Measurements from ENCODE around the gene TMEM117. TPM values are rescaled to one million over a fixed set of nuclear protein-coding genes. Genes with fewer than 3 reads are reported as not detected.

Gene TMEM117
- total RNA-seq, 2 donors from 2014 or later = 0.79 to 1.4 TPM

- H3K27ac Mint-ChIP-seq = no peak overlapping the region
- Histone ChIP-seq H3K4me3 (ENCODE audit: low read length) (no peak overlapping the region), H3K27me3 (ENCODE audit: control insufficient read depth, insufficient read depth, low read length, poor library complexity, severe bottlenecking) (no peaks in the 10 kb centered on the region), H3K36me3 (ENCODE audit: control insufficient read depth, insufficient read depth, low read length) (no peaks in the 10 kb centered on the region), H3K4me1 (ENCODE audit: control insufficient read depth, insufficient read depth, low read length) (peaks cover 4% of the 10 kb centered on the region), H3K9me3 (ENCODE audit: control insufficient read depth, low read length) (peaks cover 28% of the 10 kb centered on the region), H3K27ac (ENCODE audit: low read depth, low read length) (no peak overlapping the region), H3K9ac (ENCODE audit: extremely low read depth, low read length, poor library complexity, severe bottlenecking) (no peak overlapping the region)
- peaks cover 28% of the 10 kb centered on the region for H3K9me3 Mint-ChIP-seq
- 77 to 86% methylated on average over 2 of the region's 2 CpGs for WGBS, 2 experiments (ENCODE audit: insufficient coverage in 1 of 2, insufficient read length in 1 of 2)
- no peak overlapping the region for H3K4me3 Mint-ChIP-seq
- peaks cover 9% of the 10 kb centered on the region for H3K4me1 Mint-ChIP-seq
- DNase-seq = no peak
- peaks cover 4% of the 10 kb centered on the region for H3K36me3 Mint-ChIP-seq (ENCODE audit: low read depth)
- no peaks in the 10 kb centered on the region for H3K27me3 Mint-ChIP-seq (ENCODE audit: insufficient read depth)
- TF ChIP-seq, protein P1, sequence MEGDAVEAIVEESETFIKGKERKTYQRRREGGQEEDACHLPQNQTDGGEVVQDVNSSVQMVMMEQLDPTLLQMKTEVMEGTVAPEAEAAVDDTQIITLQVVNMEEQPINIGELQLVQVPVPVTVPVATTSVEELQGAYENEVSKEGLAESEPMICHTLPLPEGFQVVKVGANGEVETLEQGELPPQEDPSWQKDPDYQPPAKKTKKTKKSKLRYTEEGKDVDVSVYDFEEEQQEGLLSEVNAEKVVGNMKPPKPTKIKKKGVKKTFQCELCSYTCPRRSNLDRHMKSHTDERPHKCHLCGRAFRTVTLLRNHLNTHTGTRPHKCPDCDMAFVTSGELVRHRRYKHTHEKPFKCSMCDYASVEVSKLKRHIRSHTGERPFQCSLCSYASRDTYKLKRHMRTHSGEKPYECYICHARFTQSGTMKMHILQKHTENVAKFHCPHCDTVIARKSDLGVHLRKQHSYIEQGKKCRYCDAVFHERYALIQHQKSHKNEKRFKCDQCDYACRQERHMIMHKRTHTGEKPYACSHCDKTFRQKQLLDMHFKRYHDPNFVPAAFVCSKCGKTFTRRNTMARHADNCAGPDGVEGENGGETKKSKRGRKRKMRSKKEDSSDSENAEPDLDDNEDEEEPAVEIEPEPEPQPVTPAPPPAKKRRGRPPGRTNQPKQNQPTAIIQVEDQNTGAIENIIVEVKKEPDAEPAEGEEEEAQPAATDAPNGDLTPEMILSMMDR (conservative IDR thresholded peaks at IDR 0.05) = no peak
Measured at GRCh38 chr12:43973385-43973784, 137.5 kb downstream of the TMEM117 start.

GRCh38 chr12:43973993-43974392 lies 138.1 kb downstream of the TMEM117 start:
- H3K4me3 Mint-ChIP-seq = no peak overlapping the region
- no peak overlapping the region for H3K9ac ChIP-seq (ENCODE audit: extremely low read depth, low read length, poor library complexity, severe bottlenecking)
- H3K4me3 ChIP-seq (ENCODE audit: low read length) = no peak overlapping the region
- H3K9me3 ChIP-seq (ENCODE audit: control insufficient read depth, low read length) = peaks cover 34% of the 10 kb centered on the region
- no peak overlapping the region for H3K27ac Mint-ChIP-seq
- DNase-seq = no peak
- peaks cover 4% of the 10 kb centered on the region for H3K4me1 ChIP-seq (ENCODE audit: control insufficient read depth, insufficient read depth, low read length)
- no peak overlapping the region for H3K27ac ChIP-seq (ENCODE audit: low read depth, low read length)
- peaks cover 34% of the 10 kb centered on the region for H3K9me3 Mint-ChIP-seq
- H3K36me3 Mint-ChIP-seq (ENCODE audit: low read depth) = peaks cover 4% of the 10 kb centered on the region
- WGBS, 2 experiments (ENCODE audit: insufficient coverage in 1 of 2, insufficient read length in 1 of 2) = 80% methylated on average over 1 of the region's 1 CpG; no CpG with 5 or more reads in 1 of the 2 experiments
- H3K27me3 ChIP-seq (ENCODE audit: control insufficient read depth, insufficient read depth, low read length, poor library complexity, severe bottlenecking) = no peaks in the 10 kb centered on the region
- no peaks in the 10 kb centered on the region for H3K27me3 Mint-ChIP-seq (ENCODE audit: insufficient read depth)
- H3K36me3 ChIP-seq (ENCODE audit: control insufficient read depth, insufficient read depth, low read length) = no peaks in the 10 kb centered on the region
- H3K4me1 Mint-ChIP-seq = peaks cover 9% of the 10 kb centered on the region
- TF ChIP-seq, protein P1 (conservative IDR thresholded peaks at IDR 0.05) = no peak

DNA sequence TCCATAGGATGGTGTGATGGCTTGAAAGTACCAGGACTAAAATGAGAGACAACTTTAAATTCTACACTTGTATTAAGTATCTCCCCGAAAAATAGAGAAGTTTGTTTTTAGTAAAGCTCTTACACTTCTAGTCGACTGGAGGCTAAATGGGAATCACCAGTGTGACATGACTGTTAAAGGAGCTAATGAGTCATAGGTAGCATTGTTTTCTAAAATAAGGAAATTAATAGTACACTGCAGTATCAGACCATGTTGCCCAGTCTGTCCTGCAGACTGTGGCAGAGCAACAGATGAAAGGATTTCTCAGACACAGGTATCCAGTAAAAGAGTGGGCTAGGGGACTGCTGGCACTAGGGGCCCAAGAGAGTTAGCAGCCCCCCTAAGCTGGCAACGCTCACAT lies 140.1 kb downstream of the TMEM117 start:
- peaks cover 4% of the 10 kb centered on the region for H3K4me1 ChIP-seq (ENCODE audit: control insufficient read depth, insufficient read depth, low read length)

More for the DNA sequence above, 140.1 kb downstream of the TMEM117 start:
- Mint-ChIP-seq H3K4me3 (no peak overlapping the region), H3K27ac (no peak overlapping the region), H3K9me3 (peaks cover 53% of the 10 kb centered on the region), H3K27me3 (ENCODE audit: insufficient read depth) (no peaks in the 10 kb centered on the region), H3K36me3 (ENCODE audit: low read depth) (peaks cover 9% of the 10 kb centered on the region), H3K4me1 (peaks cover 9% of the 10 kb centered on the region)
- Histone ChIP-seq H3K27ac (ENCODE audit: low read depth, low read length) (no peak overlapping the region), H3K9ac (ENCODE audit: extremely low read depth, low read length, poor library complexity, severe bottlenecking) (no peak overlapping the region), H3K4me3 (ENCODE audit: low read length) (peak overlapping the region; percentile 11), H3K36me3 (ENCODE audit: control insufficient read depth, insufficient read depth, low read length) (no peaks in the 10 kb centered on the region), H3K9me3 (ENCODE audit: control insufficient read depth, low read length) (peaks cover 54% of the 10 kb centered on the region), H3K27me3 (ENCODE audit: control insufficient read depth, insufficient read depth, low read length, poor library complexity, severe bottlenecking) (no peaks in the 10 kb centered on the region)
- WGBS, 2 experiments (ENCODE audit: insufficient coverage in 1 of 2, insufficient read length in 1 of 2) = 96 to 100% methylated on average over 1 to 3 of the region's 3 CpGs
- TF ChIP-seq, protein P1 (conservative IDR thresholded peaks at IDR 0.05) = no peak
- DNase-seq = no peak

Data from endodermal cell (in vitro differentiated cells).